SK-N-SH treated with all-trans-retinoic acid at 6 μM for 48 hours (cell line): ENCODE data around the gene GALNT12.

Source experiments
- ARNTL ChIP-seq: fragments of 450-650 bp; formaldehyde crosslinking; IDR thresholded peaks from 2 replicates; pipeline ENCODE4 v1.5.0; 2020; ENCODE audit warnings: low read depth, mild to moderate bottlenecking, moderate library complexity, borderline replicate concordance
- GLIS3 ChIP-seq: fragments of 250-450 bp; sonication (Bioruptor Pico); IDR thresholded peaks from 2 replicates; pipeline ENCODE4 v1.5.0; 2020; ENCODE audit warnings: mild to moderate bottlenecking, moderate library complexity
- PATZ1 ChIP-seq: fragments of 250-450 bp; sonication (Bioruptor Pico); IDR thresholded peaks from 2 replicates; pipeline ENCODE4 v1.8.0; 2020; ENCODE audit warnings: mild to moderate bottlenecking, moderate library complexity, borderline replicate concordance
- RARB ChIP-seq: fragments of 250-450 bp; sonication (Bioruptor Pico); IDR thresholded peaks from 2 replicates; pipeline ENCODE4 v1.8.0; 2021; ENCODE audit warnings: mild to moderate bottlenecking, moderate library complexity
- SNAI2 ChIP-seq: fragments of 250-450 bp; sonication (Bioruptor Pico); IDR thresholded peaks from 2 replicates; pipeline ENCODE4 v1.5.0; 2020; ENCODE audit warnings: mild to moderate bottlenecking, moderate library complexity
- TOX ChIP-seq: fragments of 250-450 bp; sonication (Bioruptor Pico); IDR thresholded peaks from 2 replicates; pipeline ENCODE4 v1.8.0; 2021; ENCODE audit warnings: mild to moderate bottlenecking, moderate library complexity, borderline replicate concordance
- TSHZ2 ChIP-seq: fragments of 250-450 bp; sonication (Bioruptor Pico); IDR thresholded peaks from 2 replicates; pipeline ENCODE4 v1.5.0; 2020; ENCODE audit warnings: mild to moderate bottlenecking, moderate library complexity
- ZFP3 ChIP-seq: fragments of 250-450 bp; sonication (Bioruptor Pico); IDR thresholded peaks from 2 replicates; pipeline ENCODE4 v1.5.0; 2020; ENCODE audit warnings: mild to moderate bottlenecking, moderate library complexity
- ZFP30 ChIP-seq: fragments of 450-650 bp; formaldehyde crosslinking; IDR thresholded peaks from 2 replicates; pipeline ENCODE4 v1.5.0; 2022; ENCODE audit warnings: mild to moderate bottlenecking, moderate library complexity
- ZNF70 ChIP-seq: fragments of 450-650 bp; formaldehyde crosslinking; IDR thresholded peaks from 2 replicates; pipeline ENCODE4 v1.5.0; 2020; ENCODE audit warnings: mild to moderate bottlenecking, moderate library complexity
- TF ChIP-seq, protein P1 (sequence below): fragments of 250-450 bp; sonication (Bioruptor Pico); IDR thresholded peaks from 2 replicates; pipeline ENCODE4 v1.5.1; 2020; ENCODE audit warnings: low read depth, mild to moderate bottlenecking, moderate library complexity

DNA sequence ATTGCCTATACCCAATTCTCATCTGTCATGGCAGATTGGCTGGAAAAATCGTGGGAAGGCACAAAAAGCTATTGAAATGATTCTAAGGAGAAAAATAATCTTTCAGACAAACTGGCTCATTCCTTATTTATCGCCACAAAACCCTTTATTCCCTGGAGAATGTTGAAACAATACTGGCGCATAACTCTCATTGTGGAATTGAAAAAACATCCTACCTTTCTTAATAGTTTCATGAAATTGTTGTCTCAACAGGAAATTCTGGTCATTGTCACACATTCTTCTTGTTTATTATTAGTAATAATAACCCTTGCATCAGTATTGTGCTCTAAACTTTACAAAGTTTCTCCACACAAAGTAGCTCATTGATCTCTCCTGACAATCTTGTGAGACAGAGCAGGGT, 87.3 kb downstream of the GALNT12 start:
- TF ChIP-seq TOX (CRISPR knock-in tag), result no peak
- no peak for TF ChIP-seq ZFP3 (CRISPR knock-in tag)
- no peak for TF ChIP-seq ZFP30 (CRISPR knock-in tag)
- TF ChIP-seq ARNTL (CRISPR knock-in tag), result no peak
- TF ChIP-seq TSHZ2 (CRISPR knock-in tag), result no peak
- no peak for TF ChIP-seq ZNF70 (CRISPR knock-in tag)
- TF ChIP-seq SNAI2 (CRISPR knock-in tag), result no peak
- TF ChIP-seq, protein P1, sequence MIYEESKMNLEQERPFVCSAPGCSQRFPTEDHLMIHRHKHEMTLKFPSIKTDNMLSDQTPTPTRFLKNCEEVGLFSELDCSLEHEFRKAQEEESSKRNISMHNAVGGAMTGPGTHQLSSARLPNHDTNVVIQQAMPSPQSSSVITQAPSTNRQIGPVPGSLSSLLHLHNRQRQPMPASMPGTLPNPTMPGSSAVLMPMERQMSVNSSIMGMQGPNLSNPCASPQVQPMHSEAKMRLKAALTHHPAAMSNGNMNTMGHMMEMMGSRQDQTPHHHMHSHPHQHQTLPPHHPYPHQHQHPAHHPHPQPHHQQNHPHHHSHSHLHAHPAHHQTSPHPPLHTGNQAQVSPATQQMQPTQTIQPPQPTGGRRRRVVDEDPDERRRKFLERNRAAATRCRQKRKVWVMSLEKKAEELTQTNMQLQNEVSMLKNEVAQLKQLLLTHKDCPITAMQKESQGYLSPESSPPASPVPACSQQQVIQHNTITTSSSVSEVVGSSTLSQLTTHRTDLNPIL (CRISPR knock-in tag), result no peak
- TF ChIP-seq GLIS3 (CRISPR knock-in tag), result no peak
- no peak for TF ChIP-seq PATZ1
- TF ChIP-seq RARB, result no peak
